ENCODE measurements around the gene CIRBP.
A peak's percentile ranks its signal among the peaks of the same experiment; 100 is the strongest.
"Not testable (repeated sequence)": the region's sequence is repeated elsewhere in the genome, so short reads cannot be mapped to it uniquely, and the experiment has no call there.

The CIRBP gene

DNA sequence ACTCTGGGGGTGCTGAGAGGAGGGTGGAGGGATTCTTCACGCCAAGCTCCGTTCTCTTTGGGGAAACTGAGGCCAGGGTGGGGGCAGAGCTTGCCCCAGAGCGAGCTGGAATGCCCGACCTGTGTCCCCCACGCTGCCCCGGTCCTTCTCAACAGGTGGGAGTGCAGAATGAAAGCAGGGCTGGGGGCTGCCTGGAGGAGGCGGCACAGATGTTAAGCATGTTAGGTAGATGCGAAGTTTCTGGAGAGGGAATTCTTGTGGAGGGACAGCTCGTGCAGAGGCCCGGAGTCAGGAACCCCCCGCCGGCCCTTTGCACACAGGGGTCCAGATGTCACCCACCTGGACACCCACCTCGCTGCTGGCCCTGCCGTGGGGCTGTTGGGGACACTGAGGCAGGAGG lies 25.6 kb downstream of the CIRBP start:
- in situ Hi-C loops (cut with HindIII; ENCODE audit: low pct_unique_long_range_greater_than_20kb, low sequenced_read_pairs), result no loop called here
- no peak for TF ChIP-seq JUND (IDR thresholded peaks at IDR 0.05; ENCODE audit: low read depth)
- no peak for DNase-seq (ENCODE audit: low read depth in 1 of 2, low spot score in 1 of 2)

DNA sequence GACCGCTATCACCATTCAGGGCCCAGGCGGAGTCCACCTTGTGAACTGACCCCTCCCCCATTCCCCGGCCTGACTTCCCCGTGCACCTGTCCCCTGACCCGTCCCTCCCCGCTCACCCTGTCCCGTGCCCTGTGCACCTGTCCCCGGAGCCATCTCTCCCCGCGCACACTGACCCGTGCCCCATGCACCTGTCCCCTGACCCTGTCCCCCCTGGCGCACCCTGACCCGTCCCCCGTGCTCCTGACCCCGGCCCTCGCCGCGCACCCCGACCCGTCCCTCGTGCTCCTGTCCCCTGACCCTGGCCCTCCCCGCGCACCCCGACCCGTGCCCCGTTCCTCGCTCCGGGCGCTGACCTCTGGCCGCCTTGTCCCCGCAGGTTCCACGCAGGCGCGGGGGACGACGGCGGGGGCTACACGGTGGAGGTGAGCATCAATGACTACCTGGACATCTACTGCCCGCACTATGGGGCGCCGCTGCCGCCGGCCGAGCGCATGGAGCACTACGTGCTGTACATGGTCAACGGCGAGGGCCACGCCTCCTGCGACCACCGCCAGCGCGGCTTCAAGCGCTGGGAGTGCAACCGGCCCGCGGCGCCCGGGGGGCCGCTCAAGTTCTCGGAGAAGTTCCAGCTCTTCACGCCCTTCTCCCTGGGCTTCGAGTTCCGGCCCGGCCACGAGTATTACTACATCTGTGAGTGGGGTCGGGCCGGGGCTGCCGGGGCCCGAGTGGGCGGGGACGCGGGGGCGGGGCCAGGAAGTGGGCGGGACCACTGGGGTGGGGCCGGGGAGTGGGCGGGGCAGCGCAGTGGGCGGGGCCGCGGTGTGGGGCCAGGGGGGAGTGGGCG lies 26.3 kb downstream of the CIRBP start:
- DNase-seq (ENCODE audit: low read depth in 1 of 2, low spot score in 1 of 2), result peak in 1 of 2 experiments; percentile 33
- in situ Hi-C loops (cut with HindIII; ENCODE audit: low pct_unique_long_range_greater_than_20kb, low sequenced_read_pairs), result no loop called here
- no peak for TF ChIP-seq JUND (IDR thresholded peaks at IDR 0.05; ENCODE audit: low read depth)

DNA sequence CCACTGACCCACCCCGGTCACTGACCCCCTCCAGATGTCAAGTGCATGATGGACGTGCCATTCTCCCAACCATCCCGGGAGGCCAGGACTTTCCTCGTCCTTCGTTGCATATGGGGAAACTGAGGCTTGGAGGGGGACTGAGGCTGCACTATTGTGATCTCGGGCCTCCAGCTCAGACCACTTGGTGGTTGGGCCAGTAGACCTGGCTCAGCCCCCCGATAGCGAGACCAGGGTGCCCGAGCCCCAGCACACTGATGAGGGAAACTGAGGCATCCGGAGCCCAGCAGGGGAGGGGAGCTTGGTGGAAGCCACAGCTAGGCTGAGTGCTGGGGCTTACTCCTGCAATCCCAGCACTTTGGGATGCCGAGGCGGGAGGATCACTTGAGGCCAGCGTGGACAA lies 26.9 kb downstream of the CIRBP start:
- no peak for TF ChIP-seq JUND (IDR thresholded peaks at IDR 0.05; ENCODE audit: low read depth)
- no peak for DNase-seq (ENCODE audit: low read depth in 1 of 2, low spot score in 1 of 2)
- in situ Hi-C loops (cut with HindIII; ENCODE audit: low pct_unique_long_range_greater_than_20kb, low sequenced_read_pairs), result no loop called here

DNA sequence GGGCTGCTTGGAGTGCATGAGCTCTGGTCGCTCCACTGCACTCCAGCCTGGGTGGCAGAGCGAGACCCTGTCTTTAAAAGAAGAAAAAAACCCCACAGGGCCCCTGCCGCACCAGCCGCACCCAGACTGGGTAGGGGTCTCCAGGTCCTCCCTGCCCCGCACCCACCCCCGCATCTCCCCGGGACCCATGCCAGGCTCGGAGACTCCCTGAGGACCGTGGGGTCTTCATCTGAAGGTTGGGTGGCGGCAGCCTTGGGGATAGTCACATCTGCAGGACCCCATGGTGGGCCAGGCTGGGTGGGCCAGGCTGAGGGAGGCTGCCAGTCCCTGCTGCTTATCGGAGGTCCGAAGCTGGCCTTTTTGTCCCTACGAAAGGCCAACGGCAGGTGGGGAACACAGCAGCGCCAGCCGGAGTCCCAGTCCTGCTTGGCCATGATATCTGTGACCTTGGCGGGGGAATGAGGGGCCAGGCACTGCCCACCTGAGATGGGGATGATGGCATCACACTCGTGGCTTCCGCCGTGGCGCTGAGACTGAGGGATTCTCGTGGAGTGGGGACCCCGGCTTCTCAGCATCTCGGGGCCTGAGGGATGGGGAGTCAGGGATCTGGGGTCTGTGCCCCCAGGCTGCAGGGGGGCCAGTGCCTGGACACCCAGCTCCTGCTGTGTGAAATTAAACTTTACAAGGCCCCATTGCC lies 27.6 kb downstream of the CIRBP start:
- in situ Hi-C loops (cut with HindIII; ENCODE audit: low pct_unique_long_range_greater_than_20kb, low sequenced_read_pairs), result no loop called here
- TF ChIP-seq JUND (IDR thresholded peaks at IDR 0.05; ENCODE audit: low read depth), result no peak
- no peak for DNase-seq (ENCODE audit: low read depth in 1 of 2, low spot score in 1 of 2)

DNA sequence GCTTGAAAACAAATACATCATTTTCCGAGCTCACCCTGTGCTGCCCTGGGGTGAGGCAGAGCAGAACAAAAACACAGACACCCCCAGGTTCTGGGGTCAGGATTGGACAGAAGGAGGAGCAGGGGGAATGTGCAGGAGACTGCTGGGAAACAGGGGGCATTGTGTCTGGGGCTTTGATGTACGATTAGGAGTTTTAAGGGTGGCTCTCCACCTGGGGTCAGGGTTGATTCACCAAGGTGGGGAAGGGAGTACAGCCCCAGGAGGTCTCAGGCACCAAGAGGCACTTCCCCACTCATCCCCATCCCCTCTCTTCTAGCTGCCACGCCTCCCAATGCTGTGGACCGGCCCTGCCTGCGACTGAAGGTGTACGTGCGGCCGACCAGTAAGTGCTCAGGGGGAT lies 29.1 kb downstream of the CIRBP start:
- no peak for TF ChIP-seq JUND (IDR thresholded peaks at IDR 0.05; ENCODE audit: low read depth)
- in situ Hi-C loops (cut with HindIII; ENCODE audit: low pct_unique_long_range_greater_than_20kb, low sequenced_read_pairs), result no loop called here
- no peak for DNase-seq (ENCODE audit: low read depth in 1 of 2, low spot score in 1 of 2)

DNA sequence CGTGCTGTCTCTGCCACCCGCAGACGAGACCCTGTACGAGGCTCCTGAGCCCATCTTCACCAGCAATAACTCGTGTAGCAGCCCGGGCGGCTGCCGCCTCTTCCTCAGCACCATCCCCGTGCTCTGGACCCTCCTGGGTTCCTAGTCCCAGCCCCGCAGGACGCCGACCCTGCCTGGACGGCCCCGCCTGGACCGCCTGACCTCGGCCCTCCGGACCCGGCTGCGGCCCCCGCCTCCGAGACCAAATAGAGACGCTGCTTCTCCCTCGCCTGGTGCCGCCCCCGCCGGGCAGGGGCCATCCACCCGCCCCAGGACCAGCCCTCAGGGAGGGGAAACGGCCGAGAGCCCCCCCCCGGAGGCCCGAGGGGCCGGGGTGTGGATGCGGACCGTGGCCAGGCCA lies 30.7 kb downstream of the CIRBP start:
- no peak for TF ChIP-seq JUND (IDR thresholded peaks at IDR 0.05; ENCODE audit: low read depth)
- DNase-seq (ENCODE audit: low read depth in 1 of 2, low spot score in 1 of 2), result no peak
- in situ Hi-C loops (cut with HindIII; ENCODE audit: low pct_unique_long_range_greater_than_20kb, low sequenced_read_pairs), result no loop called here

DNA sequence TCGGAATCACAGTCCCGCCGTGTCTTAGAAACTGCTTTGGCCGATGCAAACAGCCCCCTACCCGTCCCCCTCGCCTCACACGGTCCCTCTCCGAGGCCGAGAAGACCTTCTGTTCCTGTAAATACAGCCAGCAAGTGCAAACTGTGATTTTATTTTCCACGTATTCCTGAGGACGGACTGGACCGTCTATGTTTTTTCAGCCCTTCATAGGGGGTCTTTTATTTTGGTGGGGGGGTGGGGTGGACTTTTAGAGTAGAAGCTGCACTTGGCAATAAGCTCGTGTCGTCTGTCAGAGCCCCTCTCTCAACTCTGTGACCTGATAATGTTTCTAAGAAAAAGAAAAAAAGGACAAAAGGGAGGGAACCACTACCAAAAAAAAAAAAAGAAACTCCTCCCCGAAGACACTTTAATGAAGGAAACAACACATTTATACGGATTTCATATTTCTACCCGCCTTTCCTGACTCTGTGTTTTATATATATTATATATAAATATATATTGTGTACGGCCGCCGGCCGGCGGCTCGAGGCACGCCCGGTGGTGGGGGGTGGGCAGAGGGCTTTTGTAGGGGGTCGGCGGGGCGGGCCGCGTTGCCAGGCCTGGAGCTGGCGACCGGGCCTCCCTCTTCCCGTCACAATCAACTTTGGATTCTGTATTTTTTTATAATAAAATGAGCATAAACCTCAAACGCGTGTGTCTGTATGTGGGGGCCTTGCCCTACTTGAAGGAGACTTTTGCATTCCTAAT lies 31.8 kb downstream of the CIRBP start:
- no peak for TF ChIP-seq JUND (IDR thresholded peaks at IDR 0.05; ENCODE audit: low read depth)
- no peak for DNase-seq (ENCODE audit: low read depth in 1 of 2, low spot score in 1 of 2)
- in situ Hi-C loops (cut with HindIII; ENCODE audit: low pct_unique_long_range_greater_than_20kb, low sequenced_read_pairs), result no loop called here

DNA sequence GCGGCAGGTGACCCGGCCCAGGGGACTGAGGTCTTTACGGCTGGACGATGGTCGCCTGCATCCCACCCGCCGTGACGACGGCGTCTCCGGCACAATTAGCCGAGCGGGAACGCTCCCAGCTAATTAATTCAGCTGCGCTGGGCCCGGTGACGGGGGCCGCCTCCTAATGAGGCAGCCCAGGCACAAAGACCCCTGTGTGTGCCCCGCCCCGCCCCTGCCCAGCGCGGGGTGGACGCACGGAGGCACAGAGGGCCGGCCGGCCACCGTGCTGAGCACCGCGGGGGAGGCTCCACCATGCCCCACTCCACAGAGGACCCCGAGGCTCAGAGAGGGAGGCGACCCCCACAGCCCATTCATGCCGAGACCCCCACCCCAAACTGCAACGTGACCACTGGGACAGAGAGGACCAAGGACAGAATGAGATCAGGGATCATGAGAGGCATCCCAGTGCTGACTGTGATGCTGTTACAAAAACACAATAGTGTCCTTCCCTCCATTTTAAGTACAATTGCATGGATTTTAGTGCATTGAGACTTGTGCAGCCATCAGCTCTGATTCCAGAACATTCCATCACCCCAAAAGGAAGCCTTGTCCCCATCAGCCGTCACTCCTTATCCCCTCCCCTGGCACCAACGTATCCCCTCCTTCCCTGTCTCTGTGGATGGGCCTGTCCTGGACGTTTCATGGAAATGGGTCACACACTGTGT lies 33.6 kb downstream of the CIRBP start:
- DNase-seq (ENCODE audit: low read depth in 1 of 2, low spot score in 1 of 2), result no peak
- in situ Hi-C loops (cut with HindIII; ENCODE audit: low pct_unique_long_range_greater_than_20kb, low sequenced_read_pairs), result no loop called here
- TF ChIP-seq JUND (IDR thresholded peaks at IDR 0.05; ENCODE audit: low read depth), result no peak

DNA sequence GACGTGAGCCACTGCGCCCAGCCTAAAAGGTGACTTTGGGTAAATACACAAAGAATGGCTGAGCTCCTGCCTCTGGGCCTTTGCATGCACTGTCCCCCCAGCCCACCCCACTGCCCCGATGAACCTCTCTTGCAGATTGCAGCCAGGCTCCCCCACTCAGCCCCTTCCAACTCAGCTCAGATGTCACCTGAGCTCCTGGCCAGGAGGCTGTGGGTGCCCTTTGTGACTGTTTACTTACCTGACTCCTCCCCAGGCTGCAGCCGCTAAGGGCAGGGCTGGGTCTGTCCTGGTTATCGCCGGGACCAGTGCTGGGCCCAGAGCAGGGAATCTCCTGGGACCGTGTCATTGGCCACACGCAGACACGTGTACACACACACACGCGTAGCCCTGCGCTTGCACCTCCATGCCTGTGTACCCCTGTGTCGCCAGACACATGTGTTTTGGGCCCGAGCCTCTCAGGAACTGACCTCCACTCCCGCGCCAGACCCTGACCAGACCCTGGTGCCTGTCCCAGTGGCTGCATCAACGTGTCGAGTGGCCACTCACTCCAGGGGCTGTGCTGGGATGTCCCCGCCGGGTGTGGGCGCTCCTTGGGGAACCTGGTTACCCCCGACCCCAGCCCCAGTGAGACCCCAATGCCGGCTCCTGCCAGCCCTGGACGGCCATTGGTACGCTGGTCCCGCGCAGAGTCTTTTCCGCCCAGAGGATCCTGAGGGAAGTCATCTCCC lies 35.2 kb downstream of the CIRBP start:
- no peak for TF ChIP-seq JUND (IDR thresholded peaks at IDR 0.05; ENCODE audit: low read depth)
- no peak for DNase-seq (ENCODE audit: low read depth in 1 of 2, low spot score in 1 of 2)
- in situ Hi-C loops (cut with HindIII; ENCODE audit: low pct_unique_long_range_greater_than_20kb, low sequenced_read_pairs), result no loop called here

DNA sequence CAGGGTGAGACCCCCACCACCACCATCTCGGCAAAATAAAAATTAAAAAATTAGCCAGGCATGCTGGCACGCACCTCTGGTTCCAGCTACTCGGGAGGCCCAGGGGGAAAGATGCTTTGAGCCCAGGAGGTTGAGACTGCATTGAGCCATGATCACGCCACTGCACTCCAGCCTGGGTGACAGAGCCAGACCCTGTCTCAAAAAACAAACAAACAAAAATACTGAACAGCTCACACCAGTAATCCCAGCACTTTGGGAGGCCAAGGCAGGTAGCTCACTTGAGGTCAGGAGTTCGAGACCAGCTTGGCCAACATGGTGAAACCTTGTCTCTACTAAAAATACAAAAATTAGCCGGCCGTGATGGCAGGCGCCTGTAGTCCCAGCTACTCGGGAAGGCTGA lies 36.2 kb downstream of the CIRBP start:
- in situ Hi-C loops (cut with HindIII; ENCODE audit: low pct_unique_long_range_greater_than_20kb, low sequenced_read_pairs), result not testable (repeated sequence)

DNA sequence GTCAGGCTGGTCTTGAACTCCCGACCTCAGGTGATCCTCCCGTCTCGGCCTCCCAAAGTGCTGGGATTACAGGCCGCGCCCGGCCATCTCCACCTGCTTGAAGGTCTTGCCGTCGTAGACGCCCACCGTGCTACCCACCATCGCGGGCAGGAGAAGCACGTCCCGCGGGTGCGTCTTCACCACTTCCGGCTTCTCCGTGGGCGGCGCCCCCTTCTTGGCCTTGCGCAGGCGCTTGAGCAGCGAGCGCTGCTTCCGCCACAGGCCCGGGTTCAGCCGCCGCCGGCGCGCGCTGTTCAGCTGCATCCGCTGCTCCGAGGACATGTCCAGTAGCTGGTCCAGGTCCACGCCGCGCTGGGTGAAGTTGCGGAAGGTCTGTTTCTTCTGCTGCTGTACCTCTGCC lies 38.2 kb downstream of the CIRBP start:
- no peak for TF ChIP-seq JUND (IDR thresholded peaks at IDR 0.05; ENCODE audit: low read depth)
- in situ Hi-C loops (cut with HindIII; ENCODE audit: low pct_unique_long_range_greater_than_20kb, low sequenced_read_pairs), result no loop called here
- DNase-seq (ENCODE audit: low read depth in 1 of 2, low spot score in 1 of 2), result no peak

More for the DNA sequence above, 36.2 kb downstream of the CIRBP start:
- not testable (repeated sequence) for DNase-seq (ENCODE audit: low read depth in 1 of 2, low spot score in 1 of 2)
